HG02973 (cell line): Measurements from ENCODE around the gene TMEM212.
A peak's percentile ranks its signal among the peaks of the same experiment; 100 is the strongest.

ENCODE experiments used
- ATAC-seq: cut with Tn5 transposase; IDR thresholded peaks from one replicate; pipeline ENCODE4 v1.9.1; 2021; ENCODE audit warnings: moderate library complexity; ENCODE audit not compliant: unreplicated experiment

TMEM212 gene

DNA sequence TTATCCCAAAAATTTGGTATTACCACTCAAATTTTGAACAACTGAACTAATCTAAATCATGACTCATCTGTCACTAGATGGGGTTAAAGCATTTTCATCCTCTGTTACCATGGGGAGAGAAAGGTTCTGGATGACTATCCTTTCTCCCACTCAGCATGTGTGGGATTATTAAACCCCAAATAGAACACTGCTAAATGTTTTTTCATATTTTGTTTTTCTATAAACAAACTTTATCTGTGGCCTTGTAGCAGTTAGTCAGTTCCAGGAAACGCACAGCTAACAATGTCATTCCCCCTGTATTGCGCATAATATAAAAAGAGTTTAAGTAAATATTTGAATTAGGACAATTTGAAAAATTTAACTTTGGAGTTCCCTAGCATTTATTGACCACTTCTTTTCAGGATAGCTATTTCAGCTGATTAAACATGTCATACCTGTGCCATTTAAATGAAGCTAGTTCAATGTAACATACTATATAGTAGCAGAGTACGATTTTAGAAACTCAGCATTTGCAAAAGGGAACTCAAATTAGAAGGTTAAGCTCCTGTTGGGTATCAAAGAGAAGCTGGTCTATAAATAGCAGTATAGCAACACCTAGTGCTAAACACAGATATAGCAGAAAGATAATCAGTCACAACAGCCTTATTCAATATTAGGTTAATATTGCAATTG, 9.2 kb upstream of the TMEM212 start:
- peak; percentile 56 for ATAC-seq

DNA sequence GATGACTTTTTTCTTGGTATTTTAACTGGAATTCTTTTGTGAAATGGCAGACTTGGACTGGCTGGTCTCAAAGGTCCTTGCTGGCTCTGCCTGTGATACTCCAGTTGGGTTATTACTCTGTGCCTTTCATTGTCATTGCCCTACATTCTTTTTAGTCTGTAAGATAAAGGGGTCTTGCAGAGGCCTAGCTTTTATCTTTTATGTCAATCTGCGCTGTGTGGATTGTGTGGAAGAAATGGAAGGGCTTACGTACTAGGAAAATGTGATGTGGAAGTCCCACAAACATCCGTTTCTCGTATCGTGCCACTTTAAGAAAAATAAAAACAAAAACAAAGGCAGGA, 8.7 kb upstream of the TMEM212 start:
- no peak for ATAC-seq

DNA sequence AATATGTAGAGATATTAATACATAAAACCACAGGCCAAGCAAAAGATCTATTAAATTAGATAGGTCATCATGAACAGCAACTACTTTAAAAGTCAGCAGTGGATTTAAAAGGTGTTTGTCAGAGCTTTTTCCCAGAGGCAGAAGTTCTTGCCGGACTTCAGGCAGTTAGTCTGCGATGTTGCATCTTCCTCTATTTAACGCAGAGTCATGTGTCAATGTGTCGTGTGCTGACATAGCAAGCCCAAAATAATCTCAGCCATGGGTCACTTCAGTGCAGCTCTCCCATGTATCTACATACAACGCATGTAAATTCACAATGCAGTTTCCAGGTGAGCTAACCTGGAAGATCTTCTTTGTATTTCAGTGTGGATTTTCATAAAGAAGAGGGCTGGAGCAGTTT, 8.0 kb upstream of the TMEM212 start:
- no peak for ATAC-seq

DNA sequence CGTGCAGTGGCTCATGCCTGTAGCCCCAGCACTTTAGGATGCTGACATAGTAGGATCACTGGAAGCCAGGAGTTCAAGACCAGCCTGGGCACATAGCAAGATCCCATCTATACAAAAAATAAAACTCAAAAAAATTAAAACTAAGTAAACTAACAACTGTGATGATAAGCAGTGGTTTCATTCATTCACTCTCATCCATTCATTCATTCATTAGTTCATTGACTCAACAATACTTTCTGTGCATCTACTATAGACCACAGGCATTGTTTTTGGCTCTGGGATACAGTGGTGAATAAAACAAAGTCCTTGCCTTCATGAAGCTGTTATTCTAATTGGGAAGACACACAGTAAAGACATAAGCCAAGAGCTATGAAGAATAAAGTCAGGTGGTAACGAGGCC, 7.5 kb upstream of the TMEM212 start:
- ATAC-seq: no peak

DNA sequence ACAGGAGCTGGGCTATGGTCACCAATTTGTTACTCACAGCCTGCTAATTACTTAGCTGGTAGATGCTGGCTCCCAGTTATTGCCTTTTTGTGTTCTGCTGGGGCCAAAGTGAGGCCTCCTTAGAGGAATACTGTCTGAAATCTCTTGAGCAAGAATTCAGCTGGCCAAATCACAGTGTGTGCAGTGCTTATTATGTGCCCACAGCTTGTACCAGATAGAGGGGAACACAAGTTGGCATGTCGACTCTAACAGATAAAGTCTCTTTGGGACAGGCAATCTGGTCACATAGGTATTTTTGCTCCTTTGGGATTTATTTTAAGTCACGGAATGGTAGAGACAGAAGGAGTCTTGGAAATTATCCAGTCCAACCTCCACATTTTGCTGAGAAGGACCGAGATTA, 6.3 kb upstream of the TMEM212 start:
- no peak for ATAC-seq

DNA sequence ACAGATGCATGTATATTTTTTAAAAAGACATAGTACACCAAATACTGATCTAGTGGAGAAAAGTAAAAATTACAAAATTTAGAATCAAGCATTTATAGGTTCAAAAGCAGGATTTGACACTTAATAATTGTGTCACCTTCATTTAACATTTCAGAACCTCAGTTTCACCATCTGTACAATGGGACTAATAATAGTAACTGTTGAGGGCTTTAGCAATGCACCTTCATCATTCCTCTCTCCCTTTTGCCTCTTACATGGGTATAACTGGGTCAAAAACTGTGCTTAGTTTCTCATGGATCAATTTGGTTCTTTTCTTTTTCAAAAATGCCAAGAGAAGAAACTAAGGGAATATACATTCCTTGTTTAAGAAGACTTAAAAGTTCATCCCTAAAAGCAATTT, 5.5 kb upstream of the TMEM212 start:
- ATAC-seq: no peak

DNA sequence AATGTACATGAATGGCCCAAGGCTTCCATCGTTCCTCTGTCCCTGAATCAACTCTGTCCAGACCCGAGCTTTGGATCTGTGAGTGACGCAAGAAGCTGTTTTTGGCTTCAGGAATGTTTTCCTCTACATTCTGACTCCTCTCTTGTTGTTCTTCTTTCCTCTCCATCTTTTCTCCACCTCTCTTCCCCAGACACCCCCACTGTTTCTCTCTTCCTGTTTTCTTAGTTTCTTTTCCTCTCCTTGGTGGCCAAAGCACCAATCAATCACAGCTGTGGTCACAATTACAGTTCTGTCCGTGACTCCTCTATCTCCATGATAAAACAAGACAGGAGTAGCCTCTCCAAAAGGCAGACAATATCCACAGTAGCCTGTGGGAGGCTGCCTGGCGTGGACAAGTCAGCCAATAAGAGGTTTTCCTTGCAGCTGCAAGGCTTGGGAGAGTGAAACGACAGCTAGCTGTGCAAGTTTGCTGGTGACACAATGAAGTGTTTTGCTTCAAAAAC, 4.9 kb upstream of the TMEM212 start:
- ATAC-seq: no peak

DNA sequence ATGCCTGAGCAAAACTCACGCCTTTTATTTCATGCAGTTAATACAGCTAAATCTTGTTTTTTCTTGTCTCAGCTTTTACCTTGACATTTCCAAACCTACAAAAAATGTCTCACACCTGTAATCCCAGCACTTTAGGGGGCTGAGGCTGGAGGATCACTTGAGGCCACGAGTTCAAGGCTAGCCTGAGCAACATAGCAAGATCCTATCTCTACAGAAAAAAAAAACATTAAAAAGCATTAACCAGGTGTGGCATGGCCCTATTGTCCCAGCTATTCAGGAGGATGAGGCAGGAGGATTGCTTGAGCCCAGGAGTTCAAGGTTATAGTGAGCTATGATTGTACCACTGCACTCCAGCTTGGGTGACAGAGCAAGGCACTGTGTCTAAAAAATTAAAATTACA, 3.9 kb upstream of the TMEM212 start:
- ATAC-seq: no peak

DNA sequence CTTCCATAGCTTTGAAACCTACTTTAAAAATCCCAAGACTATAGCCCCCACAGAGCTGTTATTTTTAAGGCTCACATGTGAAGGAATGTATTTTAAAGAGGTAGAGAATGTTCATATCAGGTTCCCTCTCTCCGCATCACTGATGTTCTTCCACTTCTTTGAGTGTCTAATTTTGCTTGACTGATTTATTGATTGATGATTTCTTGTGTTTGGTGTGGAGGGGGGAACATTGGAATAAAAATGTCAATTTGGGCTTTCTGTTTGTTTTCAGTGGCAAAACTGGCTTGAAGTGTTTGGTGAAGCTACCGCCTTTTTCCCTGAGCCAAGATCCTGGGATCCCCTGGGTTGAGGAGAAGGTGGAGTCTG, 2.7 kb upstream of the TMEM212 start:
- ATAC-seq: no peak

DNA sequence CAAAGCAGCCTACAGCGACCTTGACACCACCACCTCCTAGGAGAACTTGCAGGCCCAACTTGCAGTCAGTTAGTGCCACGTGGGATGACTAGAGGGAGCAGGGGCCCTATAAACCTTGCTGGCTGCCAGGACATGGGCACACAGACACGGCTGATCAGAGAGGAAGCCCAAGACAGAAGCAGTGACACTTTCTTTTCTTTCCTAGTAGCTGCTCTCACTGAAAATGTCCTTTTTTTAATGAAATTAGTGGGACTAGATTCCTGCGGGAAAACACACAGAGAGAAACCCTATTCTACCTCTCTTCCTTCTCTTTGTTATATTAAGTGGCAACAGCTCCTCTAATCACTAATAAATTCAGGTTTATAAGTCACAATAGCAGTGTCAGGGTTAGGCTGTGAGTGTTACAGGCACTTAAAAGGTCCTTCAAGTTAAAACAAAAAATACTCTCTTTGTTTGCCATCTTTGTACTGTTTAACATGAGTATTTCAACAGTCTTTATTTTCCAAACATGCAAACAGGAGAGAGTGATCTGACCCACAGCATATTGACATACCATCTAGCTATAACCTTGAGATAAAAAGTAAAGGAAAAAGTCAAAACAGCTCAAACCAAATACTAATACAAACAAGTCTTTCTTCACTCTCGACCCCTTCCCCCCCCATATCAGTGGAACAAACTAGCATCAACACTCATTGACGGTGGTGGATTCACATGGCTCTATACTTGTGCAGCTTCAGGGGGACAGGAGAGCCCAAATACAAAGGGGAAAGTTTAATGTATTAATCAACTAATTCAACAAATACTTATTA, 2.1 kb upstream of the TMEM212 start:
- ATAC-seq: no peak

DNA sequence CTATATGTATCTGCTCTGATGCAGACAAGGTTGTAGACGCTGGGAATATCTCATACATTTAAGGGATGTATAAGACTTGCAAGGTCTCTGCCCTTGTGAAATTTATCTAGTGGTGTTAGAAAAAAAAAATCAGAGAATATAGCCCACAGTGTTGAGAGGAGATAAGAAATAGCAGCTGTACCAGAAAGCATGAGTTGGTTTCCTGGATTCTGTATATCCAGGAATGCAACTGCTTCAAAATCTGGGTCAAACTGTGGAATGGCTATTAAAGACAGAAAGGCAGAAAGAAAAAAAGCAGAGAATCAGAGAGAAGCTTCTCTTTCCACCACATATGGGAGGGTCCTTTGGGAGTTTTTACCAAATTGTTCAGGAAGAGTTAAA, 1.5 kb upstream of the TMEM212 start:
- ATAC-seq: no peak

DNA sequence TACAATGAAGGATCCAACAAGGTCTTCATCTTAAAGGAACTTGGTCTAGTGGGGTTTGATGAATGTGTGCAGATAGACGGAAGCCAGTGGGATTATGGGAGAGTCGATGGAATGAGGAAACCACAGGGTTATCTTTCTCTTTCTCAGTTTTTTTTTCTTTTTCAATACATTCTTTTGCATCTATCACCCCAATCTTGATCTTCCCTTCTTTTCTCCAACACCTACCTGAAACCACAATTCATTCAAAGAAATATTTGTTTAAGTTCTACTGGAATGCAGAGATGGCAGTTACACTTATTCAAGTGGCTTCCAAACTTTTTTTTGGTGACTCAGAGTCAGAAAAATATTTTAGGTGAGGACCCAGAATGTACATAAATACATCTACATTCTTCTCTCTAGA, 1.7 kb downstream of the TMEM212 start:
- no peak for ATAC-seq

DNA sequence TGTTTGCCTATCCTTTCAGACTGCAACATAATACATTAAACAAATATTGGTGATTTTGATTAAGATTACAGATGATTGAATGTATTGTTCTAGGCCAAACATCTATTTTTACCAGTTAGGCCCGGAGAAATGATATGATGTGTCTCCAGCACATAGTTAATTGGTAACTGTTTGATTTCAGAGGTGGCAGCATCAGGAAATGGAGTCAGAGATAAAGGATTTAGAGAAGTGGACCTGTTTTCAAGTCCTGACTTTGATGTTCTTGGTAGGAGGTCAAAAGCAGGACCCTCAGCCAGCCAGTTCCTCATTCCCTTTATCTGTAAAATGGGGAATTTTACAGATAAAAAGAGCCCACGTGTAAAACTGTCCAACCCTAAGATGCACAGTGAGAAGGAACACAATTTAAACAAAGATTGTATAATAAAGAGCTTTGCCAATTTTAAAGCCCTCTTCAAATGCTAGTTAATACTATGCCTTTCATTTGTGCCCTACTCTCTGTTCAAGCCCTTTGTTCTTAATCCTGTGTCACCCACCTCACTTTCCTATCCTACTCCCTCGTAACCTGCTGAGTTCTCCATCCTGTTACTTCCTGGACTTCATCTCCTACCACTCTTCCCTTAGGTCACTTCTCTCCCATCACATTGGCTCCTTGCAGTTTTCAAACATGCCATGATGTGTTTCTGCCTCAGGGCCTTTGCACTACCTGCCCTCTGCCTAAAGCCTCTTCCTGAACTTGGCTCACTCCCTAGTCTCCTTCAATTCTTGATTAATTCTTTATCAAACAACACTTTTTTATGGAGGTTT, 2.5 kb downstream of the TMEM212 start:
- ATAC-seq: no peak

DNA sequence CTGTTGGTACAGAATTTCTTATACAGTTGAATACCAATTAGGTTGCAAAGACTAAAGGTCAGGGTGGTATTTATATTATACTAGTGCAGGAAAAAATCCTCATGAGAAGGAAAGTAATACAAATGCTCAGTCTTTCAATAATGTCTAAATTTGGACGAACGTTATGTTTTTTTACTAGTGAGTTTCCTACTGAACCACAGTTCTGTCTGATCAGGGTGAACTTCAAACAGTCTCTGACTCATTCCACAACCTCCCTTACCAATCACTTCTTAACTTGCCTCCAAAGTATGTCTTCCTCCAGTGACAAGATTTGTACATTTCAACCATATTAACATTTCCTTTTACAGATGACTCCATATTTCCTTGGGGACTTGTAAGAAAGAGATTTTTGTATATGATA, 3.4 kb downstream of the TMEM212 start:
- ATAC-seq: peak; percentile 95

DNA sequence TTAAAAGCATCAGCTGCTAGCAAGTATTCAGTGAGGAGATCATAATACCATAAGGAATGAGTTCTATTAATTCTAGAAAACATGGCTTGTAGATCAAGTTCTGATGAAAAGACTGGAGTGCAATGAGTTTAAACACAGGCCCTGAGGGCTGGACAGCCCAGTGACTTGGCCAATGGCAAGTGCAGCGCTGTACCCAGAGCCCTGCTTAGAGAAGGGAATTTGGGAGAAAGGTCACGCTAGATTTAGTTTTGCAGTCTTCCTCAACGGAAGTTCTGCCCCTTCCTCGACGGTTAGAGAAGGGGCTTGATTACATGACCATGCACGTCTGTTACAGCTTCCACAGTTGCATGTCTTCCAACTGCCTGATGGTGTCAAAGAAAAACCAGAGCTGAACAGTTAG, 4.0 kb downstream of the TMEM212 start:
- ATAC-seq: no peak

DNA sequence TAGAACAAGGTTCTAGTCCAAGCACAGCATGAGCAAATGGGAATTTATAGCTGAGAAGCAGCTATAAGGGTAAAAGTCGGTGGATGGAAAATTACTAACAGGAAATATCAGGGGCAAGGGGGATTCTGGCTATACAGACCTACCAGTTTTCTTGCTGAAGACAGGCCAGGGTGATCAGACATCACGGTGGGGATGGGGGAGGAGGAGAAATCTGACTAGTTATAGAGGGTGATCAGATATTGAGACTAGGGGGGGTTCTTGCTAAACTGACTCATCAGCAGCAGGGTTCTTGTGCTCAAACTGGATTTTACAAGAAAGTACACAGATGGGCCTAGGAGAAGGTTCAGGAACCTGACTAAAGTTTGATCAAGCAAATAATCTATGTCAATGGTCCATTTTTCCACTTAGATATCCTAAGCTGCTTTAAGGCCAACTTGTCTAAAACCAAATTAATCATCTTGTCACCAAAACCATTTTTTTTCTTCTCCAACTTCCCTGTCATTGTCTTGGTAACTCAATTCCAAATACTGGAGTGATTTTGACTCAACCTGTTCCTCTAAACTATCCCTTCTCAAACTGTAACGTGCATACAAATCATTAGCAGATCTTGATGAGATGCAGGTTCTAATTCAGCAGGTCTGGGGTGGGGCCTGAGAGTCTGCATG, 4.6 kb downstream of the TMEM212 start:
- no peak for ATAC-seq

DNA sequence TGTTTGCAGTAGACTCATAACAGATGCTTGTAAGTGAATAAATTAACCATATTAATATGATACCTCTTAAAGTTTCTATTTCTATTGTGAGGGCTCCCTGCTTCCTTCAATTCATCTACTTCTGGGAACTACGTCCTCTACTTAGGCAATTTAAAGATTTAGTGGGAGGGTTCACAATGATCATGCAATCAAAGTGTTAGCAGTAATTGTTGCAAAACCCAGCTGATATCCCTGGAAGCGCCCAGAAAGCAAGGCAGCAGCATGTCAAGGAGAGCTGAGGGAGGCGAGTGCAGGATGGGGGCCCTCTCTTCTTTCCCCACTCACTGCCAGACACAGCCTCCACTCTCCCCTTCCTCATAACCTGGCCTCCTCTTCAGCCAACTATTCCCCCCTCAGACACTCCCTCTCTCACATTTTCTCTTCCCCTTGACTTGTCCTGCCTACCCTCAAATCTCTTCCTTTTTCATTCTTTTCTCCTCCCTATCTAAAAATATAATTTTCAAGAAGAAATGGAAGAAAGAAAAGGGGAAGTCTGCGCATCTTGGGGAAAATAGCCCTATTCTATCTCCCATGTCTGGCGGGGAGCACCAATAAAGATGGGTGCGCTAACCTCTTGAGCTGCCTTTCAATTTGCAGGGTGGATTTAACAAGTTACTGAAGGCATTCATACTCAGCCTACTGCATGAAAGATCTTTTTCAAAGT, 6.6 kb downstream of the TMEM212 start:
- ATAC-seq: no peak

DNA sequence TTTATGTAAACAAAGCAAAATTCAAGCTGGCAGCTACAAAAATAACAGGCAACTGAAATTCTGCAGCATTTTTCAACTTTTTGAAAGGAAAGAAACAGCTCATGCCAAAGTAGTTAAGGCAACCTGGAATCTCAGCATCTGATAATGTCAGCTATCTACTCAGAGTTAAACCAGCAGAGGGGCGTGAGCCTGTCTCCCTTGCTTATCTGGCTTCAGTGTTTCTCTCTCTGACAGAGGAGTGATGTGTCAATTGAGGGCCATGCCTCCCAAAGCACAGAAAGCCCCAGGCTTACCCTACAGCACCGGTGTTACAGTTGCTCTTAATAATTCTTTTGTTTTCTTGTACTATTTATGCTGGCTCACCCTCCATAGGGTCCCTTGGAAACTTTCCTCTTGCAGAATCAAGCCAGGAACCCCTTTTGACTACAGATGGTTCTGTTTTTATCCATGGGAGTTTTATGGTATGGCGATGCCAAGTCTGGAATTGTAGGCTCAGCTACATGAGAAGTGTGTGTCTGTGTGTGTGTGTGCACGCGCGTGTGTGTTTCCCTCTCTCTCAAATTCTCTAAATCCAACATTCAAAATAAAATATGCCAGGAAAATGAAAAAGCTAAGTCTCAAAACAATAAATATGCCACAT, 7.3 kb downstream of the TMEM212 start:
- ATAC-seq: no peak

DNA sequence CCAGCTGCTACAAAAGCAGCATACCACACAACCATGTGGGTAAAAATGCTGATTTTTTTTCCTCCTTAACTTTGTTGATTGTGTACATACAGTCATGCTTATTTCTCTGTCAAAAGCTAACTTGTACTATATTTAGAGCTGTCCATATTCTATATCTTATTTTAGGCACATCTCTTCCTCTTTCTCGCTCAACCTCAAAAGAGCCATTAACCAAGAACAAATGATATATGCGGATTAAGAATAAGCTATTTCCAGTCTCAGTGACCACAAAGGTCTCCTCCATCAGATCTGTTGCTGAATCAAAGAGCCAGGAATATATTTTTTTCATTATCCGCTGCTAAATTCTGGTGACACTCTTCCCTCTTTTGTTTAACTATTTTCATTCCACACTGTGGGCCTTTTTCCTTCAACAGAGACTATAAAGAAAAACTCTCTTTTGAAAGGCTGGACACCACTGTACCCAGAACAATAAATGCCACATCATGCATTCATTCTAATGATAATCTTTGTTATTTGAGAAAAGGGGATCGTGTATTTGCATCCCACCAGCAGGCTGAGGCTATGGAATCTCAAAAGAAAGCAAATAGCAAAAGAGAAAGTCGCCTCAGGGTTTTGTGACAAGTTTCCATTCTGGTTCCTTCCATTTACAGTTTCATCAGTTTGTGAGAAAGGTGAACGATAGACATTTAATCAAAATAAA, 8.0 kb downstream of the TMEM212 start:
- ATAC-seq: no peak

DNA sequence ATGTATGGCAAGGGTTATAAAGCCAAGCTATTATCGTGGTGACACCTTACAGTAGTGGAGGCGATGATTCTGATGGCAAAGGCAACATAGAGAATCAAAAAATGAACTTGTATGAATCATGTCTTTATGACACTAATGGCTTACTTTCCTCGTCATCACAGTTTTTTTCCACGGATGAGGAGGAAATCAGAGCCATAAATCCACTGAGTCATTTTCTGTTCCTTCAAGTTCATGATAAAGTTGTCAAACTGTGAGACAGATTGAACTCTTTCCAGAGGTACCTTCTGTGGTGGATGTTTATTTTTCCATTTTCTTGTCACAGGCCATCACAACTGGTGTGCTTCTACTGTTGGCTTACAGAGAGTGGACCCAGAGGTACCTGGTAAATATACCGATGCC, 8.5 kb downstream of the TMEM212 start:
- ATAC-seq: no peak
